ENCODE results near the gene EXOC4.

The EXOC4 gene

DNA sequence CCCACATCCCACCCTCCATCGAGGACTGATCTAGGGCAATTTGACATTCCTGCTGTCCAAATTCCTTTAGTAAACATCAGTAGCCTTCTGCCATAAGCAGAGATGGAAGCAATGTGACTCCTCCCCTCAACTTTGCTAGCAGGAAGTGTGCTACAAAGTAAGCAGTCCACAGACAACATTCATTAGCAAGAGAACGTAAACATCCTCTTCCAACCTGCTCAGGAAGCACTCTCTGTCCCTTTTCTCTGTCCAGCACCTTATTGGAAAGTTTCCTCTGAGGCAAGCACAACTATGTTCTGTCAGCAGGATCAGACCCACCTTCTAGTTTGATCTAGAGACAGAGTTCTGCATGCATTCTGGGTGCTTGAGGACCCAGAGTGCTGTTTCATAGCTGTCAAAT lies 826.1 kb downstream of the EXOC4 start:
- no peak for DNase-seq (ENCODE audit: low read depth)

- no peak for DNase-seq (ENCODE audit: low read depth)
Measured at GRCh38 chr7:134081695-134082094, 828.8 kb downstream of the EXOC4 start.

GRCh38 chr7:134083766-134084487 lies 831.0 kb downstream of the EXOC4 start:
- no peak for DNase-seq (ENCODE audit: low read depth)

DNA sequence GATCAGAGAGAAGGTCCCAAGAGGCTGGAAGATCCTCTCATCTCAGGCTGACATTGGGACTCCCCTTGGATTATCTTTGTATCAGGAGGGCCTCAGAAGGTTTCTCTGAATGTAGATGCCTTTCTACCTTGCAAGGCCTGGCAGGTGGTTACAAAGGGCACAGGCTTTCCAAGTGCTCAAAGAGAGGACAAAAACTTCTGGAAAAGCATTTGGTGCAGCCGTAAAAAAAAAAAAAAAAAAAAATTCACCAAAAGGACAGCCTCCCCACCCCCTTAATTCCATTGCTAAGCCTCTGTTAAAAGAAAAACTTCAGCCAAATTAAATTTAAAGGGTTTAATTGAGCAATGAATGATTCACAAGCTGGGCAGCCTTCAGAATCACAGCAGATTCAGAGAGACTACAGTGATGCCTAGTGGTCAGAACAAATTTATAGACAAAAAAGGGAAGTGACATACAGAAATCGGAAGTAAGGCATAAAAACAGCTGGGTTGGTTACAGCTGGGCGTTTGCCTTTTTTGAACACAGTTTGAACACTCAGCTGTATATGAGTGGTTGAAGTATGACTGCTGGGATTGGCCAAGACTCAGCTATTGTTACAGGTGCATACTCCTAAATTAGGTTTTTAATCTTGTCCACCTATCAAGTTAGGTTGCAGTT lies 831.7 kb downstream of the EXOC4 start:
- no peak for DNase-seq (ENCODE audit: low read depth)

DNA sequence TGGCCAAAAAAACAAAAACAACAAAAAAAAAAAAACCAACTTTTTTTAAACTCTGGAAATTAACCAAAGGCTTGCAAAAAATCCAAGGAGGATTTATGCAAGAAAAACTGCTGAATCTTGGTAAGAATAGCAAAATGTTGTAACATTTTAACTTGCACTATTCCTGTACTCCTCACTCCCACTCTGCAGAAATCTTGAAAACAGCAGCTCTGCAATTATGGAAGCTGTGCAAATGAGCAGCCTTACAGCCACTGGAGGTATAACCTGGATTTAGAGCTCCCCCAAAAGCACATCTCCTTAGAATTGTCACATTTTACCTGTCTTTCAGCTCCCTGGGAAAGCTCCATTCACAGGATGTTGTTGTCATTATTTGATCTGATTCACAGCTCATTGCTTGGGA lies 832.4 kb downstream of the EXOC4 start:
- no peak for DNase-seq (ENCODE audit: low read depth)

DNA sequence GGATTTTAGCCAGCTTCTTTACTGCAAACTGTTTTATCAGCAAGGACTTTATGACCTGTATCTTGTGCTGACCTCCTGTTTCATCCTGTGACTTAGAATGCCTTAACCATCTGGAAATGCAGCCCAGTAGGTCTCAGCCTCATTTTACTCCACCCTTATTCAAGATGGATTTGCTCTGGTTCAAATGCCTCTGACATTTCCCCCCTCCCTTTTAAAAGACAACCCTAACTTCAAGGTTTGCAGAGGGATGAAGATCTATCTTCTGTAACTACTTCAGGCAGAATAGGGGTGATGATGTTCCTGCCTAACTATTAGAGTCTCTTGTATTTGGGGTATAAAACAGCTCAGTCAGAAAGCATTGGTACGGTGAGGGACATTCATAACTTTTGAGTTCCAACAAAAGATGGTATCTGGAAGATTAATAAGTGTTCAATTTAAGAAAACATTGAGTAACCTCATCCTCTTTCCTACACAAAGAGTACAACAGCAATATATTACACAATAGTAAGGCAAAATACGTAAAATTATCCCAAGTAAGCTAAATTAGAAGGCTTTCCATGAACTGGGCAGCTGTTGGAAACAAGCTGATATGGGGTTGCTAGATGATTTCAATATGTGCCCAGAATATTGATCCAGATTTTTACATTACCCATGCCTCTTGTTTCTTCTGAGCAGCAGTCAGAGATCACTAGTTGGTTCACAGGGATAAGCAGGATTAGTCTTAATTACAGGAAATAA lies 834.3 kb downstream of the EXOC4 start:
- DNase-seq (ENCODE audit: low read depth): no peak

DNA sequence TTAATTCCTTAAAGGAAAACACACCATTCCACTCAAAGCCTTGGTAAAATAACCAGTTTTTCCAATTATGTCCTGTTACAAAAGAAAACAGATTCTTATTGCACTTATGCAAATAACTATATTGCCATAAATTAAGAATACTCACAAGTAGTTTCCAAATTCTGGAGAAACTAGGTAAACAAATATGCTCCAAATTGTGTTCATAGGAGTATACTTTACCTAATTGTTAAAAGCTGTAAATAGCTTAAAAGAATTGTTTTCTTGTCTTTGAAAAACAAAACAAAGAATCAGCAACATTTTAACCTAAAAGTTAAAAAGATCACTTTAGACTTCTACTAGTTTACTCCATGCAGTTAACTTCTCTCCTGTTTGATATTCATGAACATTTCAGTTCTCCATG lies 835.3 kb downstream of the EXOC4 start:
- DNase-seq (ENCODE audit: low read depth): no peak

DNA sequence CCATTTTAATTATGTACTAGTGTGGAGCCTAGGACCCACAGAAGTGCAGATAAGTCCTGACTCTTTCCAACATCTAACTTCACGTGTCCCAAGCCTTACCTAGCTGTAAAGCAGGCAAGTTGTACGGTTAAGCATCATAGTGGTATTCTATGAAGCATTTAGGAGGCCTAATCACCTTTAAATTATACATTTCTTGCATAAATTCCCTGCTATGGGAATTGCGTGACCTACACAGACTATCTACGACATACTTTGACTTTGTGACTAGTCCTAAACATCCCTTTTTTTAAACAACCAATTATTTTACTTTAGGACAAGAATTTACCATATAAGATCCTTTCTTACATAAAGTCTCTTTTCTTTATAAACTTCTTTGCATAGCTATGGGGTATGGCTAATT lies 836.6 kb downstream of the EXOC4 start:
- DNase-seq (ENCODE audit: low read depth): no peak

- DNase-seq (ENCODE audit: low read depth): no peak
Measured at GRCh38 chr7:134098072-134098471, 845.2 kb downstream of the EXOC4 start.

DNA sequence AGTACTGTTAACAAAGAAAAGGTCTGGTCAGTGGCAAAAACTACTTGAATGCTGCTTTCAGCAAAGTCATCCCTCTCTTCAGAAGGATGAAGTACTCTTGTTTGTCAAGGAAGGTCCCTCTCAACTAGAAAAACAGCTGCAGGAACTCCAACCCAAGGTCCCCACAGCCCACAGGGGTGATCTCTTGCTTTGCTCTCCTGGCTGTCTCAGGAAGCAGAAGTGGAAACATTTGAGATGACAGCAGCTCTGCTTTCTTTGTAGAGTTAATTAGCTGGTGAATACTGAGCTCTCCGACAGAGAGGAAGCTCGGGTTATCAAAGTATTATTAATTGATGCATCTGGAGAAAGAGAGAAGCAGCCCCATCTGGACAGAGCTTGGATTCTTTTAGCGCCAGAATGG lies 848.8 kb downstream of the EXOC4 start:
- no peak for DNase-seq (ENCODE audit: low read depth)

DNA sequence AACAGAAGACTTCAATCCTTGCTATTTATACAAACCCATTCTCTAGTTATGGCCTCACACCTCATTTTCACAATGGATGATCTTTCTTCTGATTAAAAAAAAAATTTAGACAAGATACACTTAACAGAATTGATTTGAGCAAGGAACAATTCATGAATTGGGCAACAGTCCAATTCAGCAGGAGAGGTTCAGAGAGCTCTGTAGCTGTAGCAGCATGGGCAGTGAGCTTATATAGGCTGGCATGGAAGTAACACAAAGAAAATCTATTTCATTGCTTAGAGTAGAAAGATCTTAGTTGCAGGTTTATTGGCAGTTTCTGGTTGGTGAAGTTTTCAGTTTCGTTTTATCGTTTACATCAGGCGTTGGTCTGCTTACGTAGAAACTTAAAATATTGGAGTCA lies 851.3 kb downstream of the EXOC4 start:
- no peak for DNase-seq (ENCODE audit: low read depth)

DNA sequence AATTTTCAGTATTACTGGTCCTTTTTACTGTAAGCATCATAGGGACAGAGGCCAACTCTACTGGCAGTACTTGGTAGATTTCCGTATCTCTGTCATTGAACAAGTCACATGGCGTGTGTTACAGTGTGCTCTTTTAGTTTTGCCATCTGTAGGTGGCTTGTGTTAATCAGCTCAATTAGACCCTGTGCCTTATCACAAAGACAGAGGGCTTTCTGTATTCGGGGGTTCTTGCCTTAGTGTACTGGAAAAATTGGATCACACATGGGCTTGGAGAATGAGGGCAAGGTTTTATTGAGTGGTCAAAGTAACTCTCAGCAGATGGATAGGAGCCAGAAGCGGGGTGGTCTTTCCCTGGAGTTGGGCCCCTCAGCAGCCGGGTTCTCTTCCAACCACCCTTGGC lies 853.0 kb downstream of the EXOC4 start:
- DNase-seq (ENCODE audit: low read depth): no peak

- no peak for DNase-seq (ENCODE audit: low read depth)
Measured at GRCh38 chr7:134108802-134109201, 855.9 kb downstream of the EXOC4 start.

DNA sequence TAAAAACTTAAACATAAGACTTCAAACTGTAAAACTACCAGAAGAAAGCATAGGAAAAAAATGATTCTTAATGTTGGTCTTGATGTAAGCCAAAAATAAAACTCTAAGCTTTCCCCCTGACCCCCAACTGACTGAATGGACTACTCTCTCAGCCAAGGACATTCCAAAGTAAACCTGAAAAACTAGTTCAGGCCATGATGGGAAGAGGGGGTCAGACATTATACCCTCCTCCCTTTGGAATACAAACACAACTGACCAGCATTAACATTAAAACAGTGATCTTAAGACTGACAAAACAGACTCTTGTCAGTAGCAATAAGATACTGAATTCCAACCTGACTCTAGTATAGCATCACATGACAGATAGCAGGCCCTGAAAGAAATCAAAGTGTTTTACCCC lies 860.8 kb downstream of the EXOC4 start:
- no peak for DNase-seq (ENCODE audit: low read depth)

GRCh38 chr7:134114992-134115391 lies 862.1 kb downstream of the EXOC4 start:
- DNase-seq (ENCODE audit: low read depth): no peak

All from activated gamma-delta T cell treated with anti-CD3 and anti-CD28 coated beads, Interleukin-2, amount 50 U/mL, for 16 hours (primary cell).